T1000 (cell line): Measurements from ENCODE around the gene COX7A2L.
"Not testable (repeated sequence)": the region's sequence is repeated elsewhere in the genome, so short reads cannot be mapped to it uniquely, and the experiment has no call there.

Experiments
- DNase-seq: peaks from one replicate; lab custom pipeline; 2025; ENCODE audit warnings: mixed read lengths; lab: John Stamatoyannopoulos, UW

Gene COX7A2L

GRCh38 chr2:42367835-42368234 is 6.8 kb upstream of the COX7A2L start:
- DNase-seq, result no peak

GRCh38 chr2:42366411-42366810 is 5.4 kb upstream of the COX7A2L start:
- no peak for DNase-seq

- DNase-seq, result no peak
Measured at GRCh38 chr2:42364658-42365057, 3.6 kb upstream of the COX7A2L start.

GRCh38 chr2:42363413-42363812 is 2.4 kb upstream of the COX7A2L start:
- DNase-seq, result no peak

GRCh38 chr2:42361728-42362283 is 789 bp upstream of the COX7A2L start:
- DNase-seq, result no peak

GRCh38 chr2:42360493-42360889 is 526 bp downstream of the COX7A2L start:
- no peak for DNase-seq

GRCh38 chr2:42359965-42360483 is 993 bp downstream of the COX7A2L start:
- no peak for DNase-seq

GRCh38 chr2:42359304-42359964 is 1.6 kb downstream of the COX7A2L start:
- no peak for DNase-seq

- no peak for DNase-seq
Measured at GRCh38 chr2:42353792-42354429, 7.1 kb downstream of the COX7A2L start.

GRCh38 chr2:42351864-42352263 is 9.2 kb downstream of the COX7A2L start:
- DNase-seq, result no peak

- no peak for DNase-seq
Measured at GRCh38 chr2:42350434-42351063, 10.5 kb downstream of the COX7A2L start.

- no peak for DNase-seq
Measured at GRCh38 chr2:42348113-42348805, 12.8 kb downstream of the COX7A2L start.

- DNase-seq, result not testable (repeated sequence)
Measured at GRCh38 chr2:42347518-42347917, 13.5 kb downstream of the COX7A2L start.

- not testable (repeated sequence) for DNase-seq
Measured at GRCh38 chr2:42346856-42347255, 14.2 kb downstream of the COX7A2L start.

- DNase-seq, result no peak
Measured at GRCh38 chr2:42345986-42346385, 15.0 kb downstream of the COX7A2L start.

- no peak for DNase-seq
Measured at GRCh38 chr2:42342795-42343241, 18.2 kb downstream of the COX7A2L start.

GRCh38 chr2:42342061-42342794 is 18.8 kb downstream of the COX7A2L start:
- peak; percentile 83 for DNase-seq

- DNase-seq, result no peak
Measured at GRCh38 chr2:42340938-42341636, 19.9 kb downstream of the COX7A2L start.

- DNase-seq, result no peak
Measured at GRCh38 chr2:42340045-42340937, 20.7 kb downstream of the COX7A2L start.
